ENCODE results near the gene OSBPL10.
"Not testable (repeated sequence)": the region's sequence is repeated elsewhere in the genome, so short reads cannot be mapped to it uniquely, and the experiment has no call there.

DNA sequence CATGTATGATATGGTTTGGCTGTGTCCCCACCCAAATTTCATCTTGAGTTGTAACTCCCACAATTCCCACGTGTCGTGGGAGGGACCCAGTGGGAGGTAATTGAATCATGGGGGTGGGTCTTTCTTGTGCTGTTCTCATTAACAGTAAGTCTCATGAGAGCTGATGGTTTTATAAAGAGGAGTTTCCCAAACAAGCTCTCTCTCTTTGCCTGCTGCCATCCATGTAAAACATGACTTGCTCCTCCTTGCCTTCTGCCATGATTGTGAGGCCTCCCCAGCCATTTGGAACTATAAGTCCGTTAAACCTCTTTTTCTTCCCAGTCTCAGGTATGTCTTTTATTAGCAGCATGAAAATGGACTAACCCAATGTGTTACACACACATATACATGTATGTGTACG lies 291.5 kb downstream of the OSBPL10 start:
- not testable (repeated sequence) for TF ChIP-seq TARDBP (IDR thresholded peaks at IDR 0.05); ZNF384 (IDR thresholded peaks at IDR 0.05); L3MBTL2 (conservative IDR thresholded peaks at IDR 0.05); SP1 (IDR thresholded peaks at IDR 0.05); CTBP1 (IDR thresholded peaks at IDR 0.05; ENCODE audit: borderline replicate concordance); FOXK2 (IDR thresholded peaks at IDR 0.05)
- TF ChIP-seq, protein P1, sequence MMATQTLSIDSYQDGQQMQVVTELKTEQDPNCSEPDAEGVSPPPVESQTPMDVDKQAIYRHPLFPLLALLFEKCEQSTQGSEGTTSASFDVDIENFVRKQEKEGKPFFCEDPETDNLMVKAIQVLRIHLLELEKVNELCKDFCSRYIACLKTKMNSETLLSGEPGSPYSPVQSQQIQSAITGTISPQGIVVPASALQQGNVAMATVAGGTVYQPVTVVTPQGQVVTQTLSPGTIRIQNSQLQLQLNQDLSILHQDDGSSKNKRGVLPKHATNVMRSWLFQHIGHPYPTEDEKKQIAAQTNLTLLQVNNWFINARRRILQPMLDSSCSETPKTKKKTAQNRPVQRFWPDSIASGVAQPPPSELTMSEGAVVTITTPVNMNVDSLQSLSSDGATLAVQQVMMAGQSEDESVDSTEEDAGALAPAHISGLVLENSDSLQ (IDR thresholded peaks at IDR 0.05), result not testable (repeated sequence)

Measured in HEK293T (cell line).